ENCODE results near the gene MSI2. TPM values are rescaled to one million over a fixed set of nuclear protein-coding genes. Genes with fewer than 3 reads are reported as not detected.
"Not testable (repeated sequence)": the region's sequence is repeated elsewhere in the genome, so short reads cannot be mapped to it uniquely, and the experiment has no call there.

The MSI2 gene
- total RNA-seq, 1 donor from 2014 or later = 28.0 TPM

DNA sequence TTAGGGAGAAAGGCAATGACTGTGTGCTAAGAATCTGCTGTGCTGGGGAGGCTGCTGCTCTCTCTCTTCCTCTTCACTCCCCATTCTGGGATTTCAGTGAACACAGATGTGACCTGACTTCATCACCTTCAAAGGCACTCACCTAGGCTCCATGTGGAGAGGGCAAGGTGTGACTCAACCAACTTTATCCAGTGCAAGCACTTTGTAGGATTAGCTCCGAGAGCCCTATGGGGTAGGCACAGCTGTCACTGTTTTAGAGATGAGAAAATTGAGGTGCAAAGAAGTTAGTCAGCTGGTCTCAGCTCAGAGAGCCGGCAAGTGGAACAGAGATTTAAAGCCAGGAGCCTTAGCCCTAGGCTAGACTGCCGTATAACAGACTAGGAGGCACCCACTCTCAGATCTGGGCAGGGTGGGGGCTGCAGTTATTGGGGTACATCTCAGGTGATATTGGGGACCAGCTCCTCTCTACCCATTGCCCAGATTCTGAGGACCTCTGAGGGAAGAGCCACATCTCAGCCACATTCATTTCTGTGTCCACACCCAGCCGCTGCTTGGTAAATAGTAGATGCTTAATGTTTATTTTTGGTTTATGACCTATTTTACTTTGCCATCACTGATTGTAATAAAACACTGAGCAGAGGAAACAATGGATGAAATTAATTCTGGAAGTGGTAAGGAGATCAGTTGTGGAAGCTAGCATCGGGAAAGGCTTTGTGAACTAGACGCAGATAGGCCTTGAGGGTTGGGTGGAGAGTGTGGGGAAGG is 350.0 kb downstream of the MSI2 start:
- DNase-seq (ENCODE audit: low spot score) = no peak

GRCh38 chr17:57607553-57608120 is 351.3 kb downstream of the MSI2 start:
- DNase-seq (ENCODE audit: low spot score) = no peak

DNA sequence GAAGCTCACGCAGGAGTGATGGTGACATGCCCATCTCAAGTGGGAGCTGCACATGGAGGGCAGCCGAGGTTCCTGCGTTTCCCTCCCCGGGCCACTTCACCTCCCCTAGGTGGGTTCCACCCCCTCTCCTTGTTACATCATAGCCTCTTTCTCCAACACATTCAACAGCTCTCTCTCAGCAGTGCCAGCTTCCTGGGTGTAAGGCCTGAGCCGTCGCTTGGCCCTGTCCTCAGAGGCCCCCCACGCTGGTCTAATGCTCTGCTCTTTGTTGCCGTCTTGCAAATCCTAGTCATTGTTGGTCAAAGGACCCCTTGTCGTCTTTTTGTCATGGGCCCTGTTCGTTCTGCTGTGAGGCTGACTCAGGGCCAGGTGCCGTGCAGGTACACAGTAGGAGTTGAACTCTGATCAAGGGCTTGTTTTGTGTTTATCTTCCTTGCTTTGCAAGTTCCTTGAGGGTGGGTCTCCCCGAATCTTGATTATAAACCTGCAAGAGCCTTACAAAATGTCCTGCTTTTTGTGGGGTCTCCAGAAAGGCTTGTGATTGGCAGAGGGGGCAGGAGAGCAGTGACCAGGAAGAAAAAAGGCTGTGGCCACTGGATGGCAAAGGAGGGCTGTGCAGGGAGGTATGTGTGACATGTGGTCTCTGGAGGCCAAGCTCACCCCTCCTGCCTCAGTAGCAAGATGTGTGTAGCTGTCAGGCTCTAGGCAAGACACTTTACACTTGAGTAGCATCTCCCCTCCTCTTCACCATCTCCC is 352.2 kb downstream of the MSI2 start:
- no peak for DNase-seq (ENCODE audit: low spot score)

DNA sequence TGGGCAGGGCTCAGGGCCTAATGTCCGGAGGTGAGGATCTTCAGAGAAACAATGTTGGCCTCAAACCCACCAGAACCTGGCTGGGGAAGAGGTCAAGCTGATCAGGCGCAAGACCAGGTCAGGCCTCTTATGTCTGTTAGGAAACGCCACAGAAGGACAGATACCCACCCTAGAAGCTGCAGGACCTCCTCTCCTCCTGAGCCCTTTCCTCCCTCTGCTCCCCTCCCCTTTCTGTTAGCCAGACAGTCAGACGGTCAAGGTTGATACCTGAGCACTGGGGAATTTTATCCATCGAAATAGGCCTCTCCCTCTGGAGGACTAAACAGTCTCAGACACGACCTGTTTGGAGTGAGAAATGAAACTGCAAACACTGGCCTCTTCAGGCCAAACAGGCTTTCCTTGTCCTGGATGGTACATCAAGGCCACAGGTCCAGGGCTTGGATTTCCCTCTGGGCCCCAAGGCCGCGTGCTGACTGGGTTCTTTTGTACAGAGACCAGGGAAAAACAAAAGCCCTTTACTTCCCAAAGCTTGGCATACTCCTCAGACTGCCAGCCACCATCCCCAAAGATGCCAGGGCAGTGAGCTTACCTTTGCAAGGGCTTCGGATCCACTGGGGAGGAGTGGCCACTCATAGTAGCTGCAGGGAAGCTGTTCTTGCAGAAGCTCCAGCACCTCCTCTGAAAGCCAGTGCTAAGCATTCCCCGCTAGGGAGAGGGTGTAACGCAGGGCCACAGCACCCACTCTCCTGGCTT is 353.0 kb downstream of the MSI2 start:
- no peak for DNase-seq (ENCODE audit: low spot score)

- DNase-seq (ENCODE audit: low spot score) = no peak
These were observed 353.6 kb downstream of the MSI2 start for GRCh38 chr17:57609878-57610270.

- no peak for DNase-seq (ENCODE audit: low spot score)
These were observed 356.1 kb downstream of the MSI2 start for GRCh38 chr17:57612202-57613071.

DNA sequence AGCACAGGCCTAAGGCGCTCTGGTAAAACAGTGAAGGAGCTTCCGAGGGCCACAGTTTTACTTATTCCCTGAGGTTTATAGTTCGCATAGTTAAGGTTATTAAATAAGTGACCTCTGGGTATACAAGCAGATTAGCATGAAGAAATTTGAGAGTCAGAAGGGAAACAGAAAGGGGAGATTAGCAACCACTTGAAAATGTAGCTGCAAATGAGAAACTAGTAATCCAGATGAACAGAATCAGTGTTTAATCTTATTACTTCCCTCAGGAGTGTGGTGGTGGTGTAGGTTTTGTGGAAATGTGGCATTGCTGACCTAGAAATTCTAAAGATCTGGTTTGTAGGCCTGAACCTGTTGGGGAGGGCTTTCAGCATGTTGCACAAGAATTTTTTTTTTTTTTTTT is 358.4 kb downstream of the MSI2 start:
- DNase-seq (ENCODE audit: low spot score) = no peak

- no peak for DNase-seq (ENCODE audit: low spot score)
These were observed 359.8 kb downstream of the MSI2 start for GRCh38 chr17:57615836-57616757.

DNA sequence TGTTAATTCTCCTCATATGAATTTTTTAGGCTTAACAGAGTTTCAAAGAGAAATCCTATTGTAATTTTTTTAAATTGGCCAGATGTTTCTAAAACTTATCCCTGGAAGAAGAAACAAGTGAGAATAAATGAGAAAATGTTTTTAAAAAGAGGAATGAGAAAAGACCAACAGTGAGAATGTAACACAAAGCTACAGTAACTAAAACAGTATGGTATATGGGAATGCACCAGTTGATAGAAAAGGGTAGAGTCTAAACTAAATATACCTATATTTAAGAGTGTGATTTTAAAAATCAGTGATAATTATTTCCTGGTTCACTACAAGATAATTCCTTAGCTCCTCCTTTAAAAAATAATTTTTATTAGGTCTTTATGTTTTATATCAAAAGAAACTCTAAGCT is 360.9 kb downstream of the MSI2 start:
- DNase-seq (ENCODE audit: low spot score) = no peak

- DNase-seq (ENCODE audit: low spot score) = no peak
These were observed 363.0 kb downstream of the MSI2 start for GRCh38 chr17:57619061-57619937.

DNA sequence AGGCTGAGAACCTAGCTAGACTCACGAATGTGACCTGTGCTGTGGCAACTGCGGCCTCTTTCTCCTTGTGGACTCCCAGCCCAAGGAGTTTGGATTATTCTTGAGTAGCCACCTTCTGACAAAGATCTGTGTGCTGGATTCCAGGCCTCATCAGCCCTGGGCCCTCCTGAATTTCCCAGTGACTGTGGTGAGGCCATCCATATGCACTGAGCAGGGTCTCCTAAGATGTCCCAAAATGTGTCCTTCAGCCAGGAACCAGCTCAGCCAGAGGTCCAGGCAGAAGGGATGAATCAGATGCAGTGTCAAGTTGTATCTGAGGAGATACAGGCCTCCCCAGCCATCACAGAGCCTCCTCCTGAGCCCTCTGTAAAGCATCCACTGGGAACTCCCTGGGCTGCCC is 364.3 kb downstream of the MSI2 start:
- DNase-seq (ENCODE audit: low spot score) = no peak

DNA sequence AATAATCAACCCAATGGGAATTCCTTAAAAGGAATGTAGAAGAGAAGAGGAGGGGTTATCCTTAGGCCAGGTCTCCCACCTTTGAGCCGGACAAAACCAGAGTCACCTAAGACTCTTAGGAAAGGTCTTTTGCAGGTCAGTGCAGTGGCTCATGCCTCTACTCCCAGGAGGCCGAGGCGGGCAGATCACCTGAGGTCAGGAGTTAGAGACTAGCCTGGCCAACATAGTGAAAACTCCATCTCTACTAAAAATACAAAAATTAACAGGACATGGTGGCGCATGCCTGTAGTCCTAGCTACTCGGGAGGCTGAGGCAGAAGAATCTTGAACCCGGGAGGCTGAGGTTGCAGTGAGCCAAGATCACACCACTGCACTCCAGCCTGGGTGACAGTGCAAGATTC is 365.5 kb downstream of the MSI2 start:
- DNase-seq (ENCODE audit: low spot score) = not testable (repeated sequence)

- DNase-seq (ENCODE audit: low spot score) = no peak
These were observed 366.0 kb downstream of the MSI2 start for GRCh38 chr17:57622306-57622682.

- DNase-seq (ENCODE audit: low spot score) = no peak
These were observed 366.5 kb downstream of the MSI2 start for GRCh38 chr17:57622683-57623433.

GRCh38 chr17:57623620-57624019 is 367.3 kb downstream of the MSI2 start:
- DNase-seq (ENCODE audit: low spot score) = no peak

GRCh38 chr17:57624386-57624785 is 368.1 kb downstream of the MSI2 start:
- DNase-seq (ENCODE audit: low spot score) = no peak

DNA sequence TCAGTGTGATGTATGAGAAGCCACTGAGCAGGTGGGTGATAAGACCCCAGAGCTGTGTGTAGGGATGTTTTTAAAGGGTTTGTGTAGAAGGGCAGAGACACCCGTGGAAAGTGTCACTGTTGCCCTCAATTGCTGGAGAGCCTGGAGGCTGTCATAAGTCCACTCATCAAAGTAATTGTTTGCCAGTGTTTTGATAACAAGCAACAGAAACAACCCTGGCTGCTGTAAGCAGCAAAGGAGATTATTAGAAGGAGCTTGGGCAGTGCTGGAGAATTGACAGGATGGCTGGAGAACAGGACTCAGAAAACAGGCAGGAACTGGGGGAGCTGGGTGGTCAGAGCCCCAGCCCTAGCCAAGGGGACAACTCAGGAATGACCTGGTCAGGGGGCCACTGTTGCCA is 369.2 kb downstream of the MSI2 start:
- DNase-seq (ENCODE audit: low spot score) = no peak

DNA sequence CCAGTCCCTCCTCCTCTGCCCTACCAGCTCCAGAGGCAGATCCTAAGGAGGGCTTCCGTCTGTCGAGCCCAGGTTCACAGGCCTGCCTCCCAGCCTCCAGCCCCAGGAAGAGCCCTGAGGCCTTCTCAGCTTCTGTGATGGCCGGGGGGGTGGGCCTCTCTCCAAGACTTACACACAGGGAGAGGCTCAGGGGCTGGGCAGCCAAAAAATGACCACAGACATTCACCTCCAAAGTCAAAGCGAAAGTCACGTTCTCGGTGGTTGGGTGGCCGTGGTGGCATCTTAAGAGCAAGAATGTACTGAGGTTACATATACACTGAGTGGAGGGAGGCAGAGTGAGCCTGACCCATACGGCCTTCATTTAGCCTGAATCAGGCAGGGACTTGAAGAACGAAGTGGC is 369.6 kb downstream of the MSI2 start:
- no peak for DNase-seq (ENCODE audit: low spot score)
